ENCODE data around the gene REXO1. TPM values are rescaled to one million over a fixed set of nuclear protein-coding genes. Genes with fewer than 3 reads are reported as not detected.

The REXO1 gene
- total RNA-seq, 1 experiment from 2014 or later = 56.8 TPM

DNA sequence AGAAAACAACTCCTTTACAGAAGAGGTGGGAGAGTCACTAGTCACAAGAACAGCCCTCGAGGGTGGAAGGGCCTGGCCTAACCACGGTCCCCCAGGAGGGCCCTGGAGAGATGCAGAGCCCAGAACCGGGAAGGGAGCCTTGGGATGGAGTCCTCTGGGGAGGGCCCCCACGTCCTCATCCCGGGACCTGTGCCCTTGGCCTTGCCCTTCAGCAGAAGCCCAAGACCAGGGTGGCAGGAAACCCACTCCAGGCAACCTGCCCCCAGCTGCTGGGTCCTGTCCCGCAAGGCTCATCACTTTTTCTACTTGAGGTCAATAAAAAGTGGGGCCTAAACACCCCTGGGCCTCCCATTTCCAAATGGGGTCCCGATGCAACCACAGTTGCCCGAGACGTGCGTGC, 33.9 kb downstream of the REXO1 start:
- no peak overlapping the region for H3K27ac ChIP-seq (ENCODE audit: insufficient read length, low read depth, low read length)
- H3K27me3 ChIP-seq (ENCODE audit: insufficient read depth, low read length) = no peaks in the 10 kb centered on the region
- WGBS (ENCODE audit: extremely low coverage, insufficient read length, low lambda C conversion rate) = no CpG with 5 or more reads among the region's 10 CpGs
- TF ChIP-seq, protein P1, sequence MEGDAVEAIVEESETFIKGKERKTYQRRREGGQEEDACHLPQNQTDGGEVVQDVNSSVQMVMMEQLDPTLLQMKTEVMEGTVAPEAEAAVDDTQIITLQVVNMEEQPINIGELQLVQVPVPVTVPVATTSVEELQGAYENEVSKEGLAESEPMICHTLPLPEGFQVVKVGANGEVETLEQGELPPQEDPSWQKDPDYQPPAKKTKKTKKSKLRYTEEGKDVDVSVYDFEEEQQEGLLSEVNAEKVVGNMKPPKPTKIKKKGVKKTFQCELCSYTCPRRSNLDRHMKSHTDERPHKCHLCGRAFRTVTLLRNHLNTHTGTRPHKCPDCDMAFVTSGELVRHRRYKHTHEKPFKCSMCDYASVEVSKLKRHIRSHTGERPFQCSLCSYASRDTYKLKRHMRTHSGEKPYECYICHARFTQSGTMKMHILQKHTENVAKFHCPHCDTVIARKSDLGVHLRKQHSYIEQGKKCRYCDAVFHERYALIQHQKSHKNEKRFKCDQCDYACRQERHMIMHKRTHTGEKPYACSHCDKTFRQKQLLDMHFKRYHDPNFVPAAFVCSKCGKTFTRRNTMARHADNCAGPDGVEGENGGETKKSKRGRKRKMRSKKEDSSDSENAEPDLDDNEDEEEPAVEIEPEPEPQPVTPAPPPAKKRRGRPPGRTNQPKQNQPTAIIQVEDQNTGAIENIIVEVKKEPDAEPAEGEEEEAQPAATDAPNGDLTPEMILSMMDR (conservative IDR thresholded peaks at IDR 0.05) = no peak
- no peak overlapping the region for H3K4ac ChIP-seq (ENCODE audit: low read depth, low read length)
- H3K27ac Mint-ChIP-seq = no peak overlapping the region
- H3K23me2 ChIP-seq (ENCODE audit: insufficient read length, low read depth, low read length, poor library complexity, severe bottlenecking) = peaks cover 3% of the 10 kb centered on the region
- no peak overlapping the region for H4K5ac ChIP-seq (ENCODE audit: insufficient read length, low read depth, low read length)
- H2BK20ac ChIP-seq (ENCODE audit: low read depth, low read length, poor library complexity, severe bottlenecking) = no peak overlapping the region
- no peak overlapping the region for H2BK12ac ChIP-seq (ENCODE audit: insufficient read length, low read depth, low read length)
- no peaks in the 10 kb centered on the region for H3K79me2 ChIP-seq (ENCODE audit: insufficient read depth, low read length)
- no peak overlapping the region for H2BK15ac ChIP-seq (ENCODE audit: low read depth, low read length)
- H4K91ac ChIP-seq (ENCODE audit: insufficient read length, low read depth, low read length) = no peak overlapping the region
- no peak overlapping the region for H3K4me2 ChIP-seq (ENCODE audit: insufficient read depth, insufficient read length, low read length)
- no peak overlapping the region for H3K14ac ChIP-seq (ENCODE audit: insufficient read depth, low read length)
- H3K27me3 Mint-ChIP-seq (ENCODE audit: low read depth) = peaks cover 9% of the 10 kb centered on the region
- no peak overlapping the region for H3K23ac ChIP-seq (ENCODE audit: insufficient read length, low read depth, low read length)
- no peaks in the 10 kb centered on the region for H3K79me1 ChIP-seq (ENCODE audit: insufficient read depth, low read depth, low read length, poor library complexity, severe bottlenecking)
- no peak overlapping the region for H3K56ac ChIP-seq (ENCODE audit: insufficient read length, low read depth, low read length)
- no peak overlapping the region for H2AK5ac ChIP-seq (ENCODE audit: insufficient read length, low read length)
- peaks cover 1 to 19% (median 10%) of the 10 kb centered on the region in 3 experiments for H3K36me3 Mint-ChIP-seq (ENCODE audit: insufficient read depth in 1 of 3, low read depth in 3 of 3)
- H2AFZ ChIP-seq (ENCODE audit: low read length) = no peak overlapping the region
- no peak overlapping the region for H4K8ac ChIP-seq (replicated peaks; ENCODE audit: insufficient read length, low read depth, low read length)
- H3K4me3 Mint-ChIP-seq = no peak overlapping the region
- no peaks in the 10 kb centered on the region for H3K9me3 Mint-ChIP-seq
- H2BK120ac ChIP-seq (ENCODE audit: low read depth, low read length, poor library complexity, severe bottlenecking) = no peak overlapping the region
- peaks cover 2% of the 10 kb centered on the region for H4K20me1 ChIP-seq (ENCODE audit: control insufficient read depth, insufficient read depth, insufficient read length)
- H3K4me1 ChIP-seq (ENCODE audit: insufficient read depth, low read length) = no peaks in the 10 kb centered on the region
- no peaks in the 10 kb centered on the region for H3K9me3 ChIP-seq (ENCODE audit: control insufficient read depth, low read depth, low read length)
- DNase-seq = no peak
- no peak overlapping the region for H3K18ac ChIP-seq (ENCODE audit: insufficient read length, low read depth, low read length)
- H3K9ac ChIP-seq (ENCODE audit: extremely low read depth, insufficient read length, low read length) = no peak overlapping the region
- peaks cover 6% of the 10 kb centered on the region in 2 experiments for H3K4me1 Mint-ChIP-seq
- H2BK5ac ChIP-seq (ENCODE audit: insufficient read length, low read length) = no peak overlapping the region
- no peak overlapping the region for H3T11ph ChIP-seq (ENCODE audit: low read length)
